ENCODE data around the gene KRT84. TPM values are rescaled to one million over a fixed set of nuclear protein-coding genes. Genes with fewer than 3 reads are reported as not detected.
"Not testable (repeated sequence)": the region's sequence is repeated elsewhere in the genome, so short reads cannot be mapped to it uniquely, and the experiment has no call there.

KRT84 gene
- total and polyA plus RNA-seq, 2 of the 4 experiments (the other 2 are of a cell fraction) = not detected

GRCh38 chr12:52410589-52411248 lies 25.3 kb upstream of the KRT84 start:
- H4K91ac ChIP-seq (ENCODE audit: insufficient read depth, low read depth, low read length); H2BK20ac ChIP-seq (ENCODE audit: low read depth, low read length); H3K9me1 ChIP-seq (ENCODE audit: insufficient read depth, low read length); in situ Hi-C loops (cut with MboI; ENCODE audit: low sequenced_read_pairs); dilution Hi-C loops (cut with HindIII; ENCODE audit: low sequenced_read_pairs, unreplicated experiment); H3K79me1 ChIP-seq (ENCODE audit: low read depth in 1 of 2, low read length in 2 of 2); POLR2A ChIA-PET (ENCODE audit: unreplicated experiment); H3K4me2 ChIP-seq (ENCODE audit: low read depth, low read length); H3K56ac ChIP-seq (ENCODE audit: extremely low read depth, insufficient read depth, low read length); H3K23ac ChIP-seq (ENCODE audit: low read depth, low read length); H3K9ac ChIP-seq (ENCODE audit: low read depth, low read length); CTCF ChIA-PET; BruUV-seq (replicated peaks); H3K36me3 ChIP-seq (ENCODE audit: control insufficient read depth, insufficient read depth, low read length); H2BK120ac ChIP-seq (ENCODE audit: low read depth, low read length); ATAC-seq (ENCODE audit: low read depth); H2AFZ ChIP-seq (replicated peaks; ENCODE audit: low read length, poor library complexity); DNase-seq; H2AK5ac ChIP-seq (ENCODE audit: low read depth, low read length); H2AK9ac ChIP-seq (replicated peaks; ENCODE audit: low read depth, low read length, poor library complexity); H3K14ac ChIP-seq (replicated peaks; ENCODE audit: low read depth, low read length); H2BK15ac ChIP-seq (ENCODE audit: low read depth, low read length); H3K4ac ChIP-seq (ENCODE audit: low read depth, low read length); H4K5ac ChIP-seq (ENCODE audit: low read depth, low read length); H3K4me3 ChIP-seq (ENCODE audit: insufficient read depth, low read depth, low read length); H2BK5ac ChIP-seq (ENCODE audit: low read depth, low read length, poor library complexity, severe bottlenecking); H3K18ac ChIP-seq (ENCODE audit: low read depth, low read length); H3K9me3 ChIP-seq (ENCODE audit: control insufficient read depth, insufficient read depth, low read length); H4K8ac ChIP-seq (ENCODE audit: low read depth in 2 of 2, low read length in 2 of 2); H3K27ac ChIP-seq (ENCODE audit: insufficient read depth, low read length); H3K4me1 ChIP-seq (ENCODE audit: control insufficient read depth, insufficient read depth, low read length); intact Hi-C loops (cut with micrococcal nuclease); H4K20me1 ChIP-seq (ENCODE audit: insufficient read depth, low read length): not testable (repeated sequence)
- H3K27me3 ChIP-seq (ENCODE audit: control insufficient read depth, insufficient read depth, low read length) = peaks cover 19% of the 10 kb centered on the region
- WGBS, 2 experiments (ENCODE audit: extremely low coverage in 2 of 2, insufficient read length in 1 of 2) = no CpG with 5 or more reads among the region's 1 CpG
